ENCODE measurements around the gene GDPD5.

DNA sequence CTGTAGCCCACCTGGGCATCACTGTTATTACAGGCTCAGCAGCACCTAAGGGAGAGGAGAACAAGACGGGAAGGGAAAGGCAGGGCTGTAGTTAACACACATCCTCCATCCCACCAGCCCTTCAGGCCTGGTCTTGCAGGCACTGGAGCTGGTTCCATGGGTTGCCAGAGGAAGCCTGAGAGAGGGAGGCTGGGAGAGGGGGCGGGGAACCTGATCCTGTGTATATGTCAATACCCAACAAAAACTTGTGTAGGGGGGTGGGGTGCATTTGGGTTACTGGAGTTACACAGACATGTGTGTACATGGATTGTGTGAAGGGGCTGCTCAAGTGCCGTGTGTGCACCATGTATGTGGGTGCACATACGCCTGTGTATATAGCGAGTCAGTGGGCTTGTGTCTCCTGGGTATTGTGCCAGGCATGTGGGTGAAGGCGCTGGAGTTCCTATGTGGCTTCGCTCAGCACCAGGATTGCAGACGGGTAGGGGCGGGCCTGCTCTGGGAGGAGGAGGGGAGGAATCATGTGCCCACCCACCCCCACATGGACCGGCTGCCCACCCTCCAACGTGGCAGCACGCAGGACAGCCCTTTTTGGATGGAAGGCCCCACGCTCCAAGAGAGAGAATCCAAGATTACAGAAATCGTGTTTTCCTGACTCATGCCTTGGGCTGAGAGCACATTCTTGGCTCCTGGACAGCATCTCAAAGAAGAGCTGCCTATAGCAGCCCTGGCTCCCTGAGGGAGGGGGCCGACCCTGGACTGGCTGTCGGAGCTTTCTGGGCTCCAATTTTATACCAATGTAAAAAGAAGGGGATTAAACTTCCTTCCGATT lies 32.1 kb upstream of the GDPD5 start:
- TF ChIP-seq, protein P1, sequence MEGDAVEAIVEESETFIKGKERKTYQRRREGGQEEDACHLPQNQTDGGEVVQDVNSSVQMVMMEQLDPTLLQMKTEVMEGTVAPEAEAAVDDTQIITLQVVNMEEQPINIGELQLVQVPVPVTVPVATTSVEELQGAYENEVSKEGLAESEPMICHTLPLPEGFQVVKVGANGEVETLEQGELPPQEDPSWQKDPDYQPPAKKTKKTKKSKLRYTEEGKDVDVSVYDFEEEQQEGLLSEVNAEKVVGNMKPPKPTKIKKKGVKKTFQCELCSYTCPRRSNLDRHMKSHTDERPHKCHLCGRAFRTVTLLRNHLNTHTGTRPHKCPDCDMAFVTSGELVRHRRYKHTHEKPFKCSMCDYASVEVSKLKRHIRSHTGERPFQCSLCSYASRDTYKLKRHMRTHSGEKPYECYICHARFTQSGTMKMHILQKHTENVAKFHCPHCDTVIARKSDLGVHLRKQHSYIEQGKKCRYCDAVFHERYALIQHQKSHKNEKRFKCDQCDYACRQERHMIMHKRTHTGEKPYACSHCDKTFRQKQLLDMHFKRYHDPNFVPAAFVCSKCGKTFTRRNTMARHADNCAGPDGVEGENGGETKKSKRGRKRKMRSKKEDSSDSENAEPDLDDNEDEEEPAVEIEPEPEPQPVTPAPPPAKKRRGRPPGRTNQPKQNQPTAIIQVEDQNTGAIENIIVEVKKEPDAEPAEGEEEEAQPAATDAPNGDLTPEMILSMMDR (IDR thresholded peaks at IDR 0.05), result no peak
- no peak for TF ChIP-seq EZH2 (IDR thresholded peaks at IDR 0.05; ENCODE audit: borderline replicate concordance, insufficient read depth, low read depth, low read length, poor library complexity, severe bottlenecking)
